Kidney tubule cell (primary cell): ENCODE measurements around the gene WDSUB1.

ENCODE experiments used
- DNase-seq: peaks from one replicate; pipeline ENCODE4 v3.0.0-alpha.2; 2018; ENCODE audit warnings: low spot score

Gene WDSUB1

GRCh38 chr2:159195697-159196096 is 90.8 kb downstream of the WDSUB1 start:
- DNase-seq: no peak

GRCh38 chr2:159194241-159194640 is 92.3 kb downstream of the WDSUB1 start:
- DNase-seq: no peak

- DNase-seq: no peak
Measured at GRCh38 chr2:159193791-159194190, 92.7 kb downstream of the WDSUB1 start.

GRCh38 chr2:159192371-159192918 is 94.1 kb downstream of the WDSUB1 start:
- no peak for DNase-seq

- DNase-seq: no peak
Measured at GRCh38 chr2:159188449-159188848, 98.1 kb downstream of the WDSUB1 start.

GRCh38 chr2:159187106-159187505 is 99.4 kb downstream of the WDSUB1 start:
- peak; percentile 27 for DNase-seq

- DNase-seq: peak; percentile 39
Measured at GRCh38 chr2:159186462-159186861, 100.0 kb downstream of the WDSUB1 start.
